ENCODE measurements around the gene TMCO4. TPM values are rescaled to one million over a fixed set of nuclear protein-coding genes. Genes with fewer than 3 reads are reported as not detected.

Gene TMCO4
- total and polyA plus RNA-seq, 8 donors, result 12.6 to 25.1 (median 17.3) TPM

DNA sequence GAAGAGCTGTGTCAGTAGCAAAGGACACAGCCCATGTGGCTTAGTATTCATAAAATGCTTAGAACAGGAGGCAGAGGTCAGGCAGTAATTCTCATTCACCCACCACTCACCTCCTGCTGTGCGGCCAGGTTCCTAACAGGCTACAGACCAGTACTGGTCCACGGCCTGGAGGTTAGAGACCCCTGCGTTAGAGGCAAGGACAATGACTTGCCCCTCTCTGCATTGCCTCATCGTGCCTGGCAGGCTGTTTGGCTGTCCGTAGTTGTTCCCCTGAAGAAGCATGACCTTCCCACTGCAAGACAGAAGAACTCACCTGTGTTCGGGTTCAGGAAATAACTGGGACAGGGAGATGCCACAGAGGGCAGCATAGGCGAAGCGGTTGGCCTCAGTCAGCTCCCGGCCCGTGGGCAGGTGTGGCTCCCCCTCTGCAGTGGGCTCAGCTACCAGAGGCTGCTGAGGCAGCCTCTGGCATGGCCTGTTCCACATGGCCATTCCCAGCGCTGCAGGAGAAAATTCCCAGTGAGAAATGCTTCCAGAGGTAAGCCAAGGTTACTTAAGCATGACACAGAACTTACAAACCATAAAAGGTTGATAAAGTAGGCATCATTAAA, 19.3 kb downstream of the TMCO4 start:
- FAIRE-seq (no peak), DNase-seq (no peak), ATAC-seq (no peak)
- Histone ChIP-seq H3K4me3 (no peak overlapping the region), H3K4me1 (no peaks in the 10 kb centered on the region), H3K27me3 (no peaks in the 10 kb centered on the region), H3K9me3 (no peaks in the 10 kb centered on the region), H3K36me3 (peaks cover 0 to 31% (median 9%) of the 10 kb centered on the region in 3 donors), H3K27ac (no peak overlapping the region)
- intact Hi-C loops (cut with DNase I), result no loop called here
- TF ChIP-seq, protein P1, sequence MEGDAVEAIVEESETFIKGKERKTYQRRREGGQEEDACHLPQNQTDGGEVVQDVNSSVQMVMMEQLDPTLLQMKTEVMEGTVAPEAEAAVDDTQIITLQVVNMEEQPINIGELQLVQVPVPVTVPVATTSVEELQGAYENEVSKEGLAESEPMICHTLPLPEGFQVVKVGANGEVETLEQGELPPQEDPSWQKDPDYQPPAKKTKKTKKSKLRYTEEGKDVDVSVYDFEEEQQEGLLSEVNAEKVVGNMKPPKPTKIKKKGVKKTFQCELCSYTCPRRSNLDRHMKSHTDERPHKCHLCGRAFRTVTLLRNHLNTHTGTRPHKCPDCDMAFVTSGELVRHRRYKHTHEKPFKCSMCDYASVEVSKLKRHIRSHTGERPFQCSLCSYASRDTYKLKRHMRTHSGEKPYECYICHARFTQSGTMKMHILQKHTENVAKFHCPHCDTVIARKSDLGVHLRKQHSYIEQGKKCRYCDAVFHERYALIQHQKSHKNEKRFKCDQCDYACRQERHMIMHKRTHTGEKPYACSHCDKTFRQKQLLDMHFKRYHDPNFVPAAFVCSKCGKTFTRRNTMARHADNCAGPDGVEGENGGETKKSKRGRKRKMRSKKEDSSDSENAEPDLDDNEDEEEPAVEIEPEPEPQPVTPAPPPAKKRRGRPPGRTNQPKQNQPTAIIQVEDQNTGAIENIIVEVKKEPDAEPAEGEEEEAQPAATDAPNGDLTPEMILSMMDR (IDR thresholded peaks at IDR 0.05), result no peak
- WGBS, 2 donors, result 89 to 90% methylated on average over 11 of the region's 11 CpGs

DNA sequence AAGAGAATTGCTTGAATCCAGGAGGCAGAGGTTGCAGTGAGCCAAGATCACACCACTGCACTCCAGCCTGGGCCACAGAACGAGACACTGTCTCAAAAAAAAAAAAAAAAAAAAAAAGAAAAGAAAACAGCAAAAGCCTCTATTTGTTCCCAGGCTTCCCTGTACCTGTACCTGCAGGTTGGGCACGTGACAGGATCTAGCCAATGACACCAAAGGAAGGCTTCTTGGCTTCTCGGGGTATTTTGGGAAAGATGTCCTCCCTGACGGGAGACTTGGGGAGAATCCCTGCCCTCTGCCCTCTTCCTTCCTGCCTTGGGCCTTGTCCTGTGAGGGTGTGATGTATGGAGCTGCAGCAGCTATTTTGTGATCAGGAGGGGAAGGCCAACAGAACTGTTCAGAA, 22.8 kb downstream of the TMCO4 start:
- no peak for DNase-seq
- Histone ChIP-seq H3K27me3 (no peaks in the 10 kb centered on the region), H3K27ac (no peak overlapping the region), H3K36me3 (peaks cover 0 to 31% (median 9%) of the 10 kb centered on the region in 3 donors), H3K4me1 (no peaks in the 10 kb centered on the region), H3K9me3 (no peaks in the 10 kb centered on the region), H3K4me3 (no peak overlapping the region)
- FAIRE-seq, result no peak
- ATAC-seq, result no peak
- TF ChIP-seq, protein P1 (IDR thresholded peaks at IDR 0.05), result no peak
- 96% methylated on average over 4 of the region's 4 CpGs for WGBS, 2 donors
- intact Hi-C loops (cut with DNase I), result no loop called here

DNA sequence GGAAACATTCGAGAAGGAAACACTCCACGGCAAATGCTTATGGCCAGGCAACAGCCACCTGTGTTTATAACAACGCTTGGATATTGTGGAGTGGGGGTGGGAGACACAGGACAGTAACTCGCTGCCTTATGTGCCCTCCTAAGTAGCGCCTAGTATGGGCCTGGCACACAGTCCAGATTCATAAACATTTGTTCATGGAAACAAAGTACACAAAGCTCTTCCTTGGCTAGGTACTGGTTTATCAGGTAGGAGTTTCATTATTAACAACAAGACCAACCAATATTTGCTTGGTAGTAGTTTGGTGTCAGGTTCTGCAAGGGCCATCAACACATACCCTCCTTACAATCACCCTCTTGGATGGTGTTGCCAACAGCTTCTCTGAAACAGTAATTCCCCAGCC, 23.4 kb downstream of the TMCO4 start:
- intact Hi-C loops (cut with DNase I), result no loop called here
- 87 to 88% methylated on average over 5 of the region's 5 CpGs for WGBS, 2 donors
- TF ChIP-seq, protein P1 (IDR thresholded peaks at IDR 0.05), result no peak

DNA sequence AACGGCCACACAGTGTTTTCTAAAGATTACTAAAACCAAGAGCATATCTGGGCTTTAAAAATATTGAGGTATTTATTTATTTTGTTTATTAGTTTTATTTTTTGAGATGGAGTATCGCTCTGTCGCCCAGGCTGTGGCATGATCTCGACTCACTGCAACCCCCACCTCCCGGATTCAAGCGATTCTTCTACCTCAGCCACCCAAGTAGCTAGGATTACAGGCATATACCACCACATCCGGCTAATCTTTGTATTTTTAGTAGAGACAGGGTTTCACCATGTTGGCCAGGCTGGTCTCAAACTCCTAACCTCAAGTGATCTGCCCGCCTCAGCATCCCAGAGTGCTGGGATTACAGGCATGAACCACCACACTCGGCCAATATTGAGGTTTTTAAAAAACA, 23.9 kb downstream of the TMCO4 start:
- H3K36me3 ChIP-seq, result peaks cover 0 to 39% (median 9%) of the 10 kb centered on the region in 3 donors
- no peaks in the 10 kb centered on the region for H3K4me1 ChIP-seq
- FAIRE-seq (no peak), DNase-seq (no peak), ATAC-seq (no peak)
- TF ChIP-seq, protein P1 (IDR thresholded peaks at IDR 0.05), result no peak
- H3K27me3 ChIP-seq, result no peaks in the 10 kb centered on the region
- 95% methylated on average over 9 of the region's 9 CpGs for WGBS, 2 donors
- H3K27ac ChIP-seq, result no peak overlapping the region
- no peaks in the 10 kb centered on the region for H3K9me3 ChIP-seq
- intact Hi-C loops (cut with DNase I), result no loop called here
- H3K4me3 ChIP-seq, result no peak overlapping the region

More for the DNA sequence above, 23.4 kb downstream of the TMCO4 start:
- H3K27me3 ChIP-seq, result no peaks in the 10 kb centered on the region
- ATAC-seq (no peak), DNase-seq (no peak), FAIRE-seq (no peak)
- H3K4me3 ChIP-seq, result no peak overlapping the region
- H3K9me3 ChIP-seq, result no peaks in the 10 kb centered on the region
- H3K36me3 ChIP-seq, result peaks cover 0 to 35% (median 9%) of the 10 kb centered on the region in 3 donors
- no peaks in the 10 kb centered on the region for H3K4me1 ChIP-seq
- no peak overlapping the region for H3K27ac ChIP-seq

DNA sequence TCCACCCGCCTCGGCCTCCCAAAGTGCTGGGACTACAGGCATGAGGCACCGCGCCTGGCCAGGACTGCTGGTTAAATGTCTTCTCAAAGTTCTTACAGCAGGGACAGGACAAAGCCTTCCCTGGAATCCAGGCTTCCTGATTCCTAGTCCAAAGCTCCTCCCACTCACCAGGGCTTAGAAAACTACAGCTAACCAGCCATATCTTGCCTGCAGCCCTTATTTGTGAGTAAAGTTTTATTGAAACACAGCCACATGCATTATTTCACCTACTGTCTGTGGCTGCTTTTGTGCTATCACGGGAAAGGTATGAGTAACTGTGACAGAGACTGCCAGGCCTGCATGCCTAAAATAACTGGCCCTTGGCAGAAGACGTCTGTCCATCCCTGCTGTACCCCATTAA, 24.4 kb downstream of the TMCO4 start:
- Histone ChIP-seq H3K4me3 (no peak overlapping the region), H3K27ac (no peak overlapping the region), H3K9me3 (no peaks in the 10 kb centered on the region), H3K36me3 (peaks cover 0 to 44% (median 8%) of the 10 kb centered on the region in 3 donors), H3K4me1 (no peaks in the 10 kb centered on the region), H3K27me3 (no peaks in the 10 kb centered on the region)
- intact Hi-C loops (cut with DNase I), result no loop called here
- DNase-seq (no peak), ATAC-seq (no peak), FAIRE-seq (no peak)
- TF ChIP-seq, protein P1 (IDR thresholded peaks at IDR 0.05), result no peak
- 92 to 95% methylated on average over 6 of the region's 6 CpGs for WGBS, 2 donors
